Esophagus squamous epithelium (tissue), 4 donors: ENCODE measurements around the gene DDIT4.

Experiments used
- POLR2A ChIP-seq, 4 donors: fragments of 450-650 bp; IDR thresholded peaks; one replicate each; pipeline ENCODE4 v1.6.1; 2017; ENCODE audit warnings: antibody characterized with exemption in 4 of 4, mild to moderate bottlenecking in 4 of 4, moderate library complexity in 3 of 4
- TF ChIP-seq, protein P1 (sequence below), 6 experiments: fragments of 450-650 bp in 4 of 6; fragments of 200-600 bp in 2 of 6; sonication (generic) in 2 of 6; IDR thresholded peaks; one replicate each; pipeline ENCODE4 v1.5.1; 2016 to 2019; ENCODE audit warnings: antibody characterized with exemption in 6 of 6, mild to moderate bottlenecking in 4 of 6, moderate library complexity in 4 of 6

- TF ChIP-seq, protein P1, sequence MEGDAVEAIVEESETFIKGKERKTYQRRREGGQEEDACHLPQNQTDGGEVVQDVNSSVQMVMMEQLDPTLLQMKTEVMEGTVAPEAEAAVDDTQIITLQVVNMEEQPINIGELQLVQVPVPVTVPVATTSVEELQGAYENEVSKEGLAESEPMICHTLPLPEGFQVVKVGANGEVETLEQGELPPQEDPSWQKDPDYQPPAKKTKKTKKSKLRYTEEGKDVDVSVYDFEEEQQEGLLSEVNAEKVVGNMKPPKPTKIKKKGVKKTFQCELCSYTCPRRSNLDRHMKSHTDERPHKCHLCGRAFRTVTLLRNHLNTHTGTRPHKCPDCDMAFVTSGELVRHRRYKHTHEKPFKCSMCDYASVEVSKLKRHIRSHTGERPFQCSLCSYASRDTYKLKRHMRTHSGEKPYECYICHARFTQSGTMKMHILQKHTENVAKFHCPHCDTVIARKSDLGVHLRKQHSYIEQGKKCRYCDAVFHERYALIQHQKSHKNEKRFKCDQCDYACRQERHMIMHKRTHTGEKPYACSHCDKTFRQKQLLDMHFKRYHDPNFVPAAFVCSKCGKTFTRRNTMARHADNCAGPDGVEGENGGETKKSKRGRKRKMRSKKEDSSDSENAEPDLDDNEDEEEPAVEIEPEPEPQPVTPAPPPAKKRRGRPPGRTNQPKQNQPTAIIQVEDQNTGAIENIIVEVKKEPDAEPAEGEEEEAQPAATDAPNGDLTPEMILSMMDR (IDR thresholded peaks at IDR 0.05), result no peak
- TF ChIP-seq POLR2A (IDR thresholded peaks at IDR 0.05), result no peak
Observed at GRCh38 chr10:72261784-72262404, 11.8 kb upstream of the DDIT4 start.
